PFSK-1 (cell line): Measurements from ENCODE around the gene SORCS1.

ENCODE experiments used
- FOXP2 ChIP-seq: optimal IDR thresholded peaks from 2 replicates; pipeline ENCODE3; 2011; ENCODE audit warnings: borderline replicate concordance, control low read depth, inconsistent platforms; ENCODE audit not compliant: insufficient read depth; ENCODE audit errors: extremely low read length, extremely low read depth
- POLR2AphosphoS5 ChIP-seq: IDR thresholded peaks from 2 replicates; pipeline ENCODE4 v1.6.1; 2012; ENCODE audit warnings: low read depth, mild to moderate bottlenecking, control low read depth, low read length, moderate library complexity
- SIN3A ChIP-seq: IDR thresholded peaks from 2 replicates; pipeline ENCODE4 v1.6.1; 2012; ENCODE audit warnings: mild to moderate bottlenecking, low read length, moderate library complexity, borderline replicate concordance; ENCODE audit not compliant: insufficient read depth
- TAF1 ChIP-seq: IDR thresholded peaks from 2 replicates; pipeline ENCODE4 v1.6.1; 2012; ENCODE audit warnings: low read length, control low read depth, borderline replicate concordance; ENCODE audit not compliant: insufficient read depth
- TF ChIP-seq, protein P1 (sequence below), 2 experiments: IDR thresholded peaks; 2 replicates each; pipeline versions ENCODE4 v1.6.1 to v1.8.0; 2011 to 2012; ENCODE audit warnings: low read depth in 2 of 2, low read length in 2 of 2, control low read depth in 1 of 2, inconsistent platforms in 1 of 2, mild to moderate bottlenecking in 1 of 2, moderate library complexity in 1 of 2; ENCODE audit not compliant: insufficient read depth in 1 of 2

Gene SORCS1

DNA sequence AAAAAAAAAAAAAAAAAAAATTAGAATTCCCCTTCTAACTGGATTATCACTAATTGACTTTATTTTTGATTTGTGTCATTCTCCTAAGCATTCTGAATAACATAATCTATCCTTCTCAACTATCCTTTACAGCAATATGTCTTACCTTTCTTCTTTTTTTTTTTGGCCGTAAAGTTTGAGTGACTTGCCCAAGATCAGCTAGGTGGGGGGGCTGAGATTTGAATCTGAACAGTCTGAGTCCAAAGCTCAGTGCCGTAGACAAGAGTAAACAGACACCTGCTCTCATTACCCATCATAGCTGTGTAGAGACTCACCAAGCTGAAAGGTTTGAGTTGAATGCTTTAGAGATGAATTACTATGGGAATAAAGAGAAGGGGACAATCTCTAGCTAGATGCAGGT is 192.1 kb downstream of the SORCS1 start:
- no peak for TF ChIP-seq POLR2AphosphoS5
- TF ChIP-seq TAF1, result no peak
- TF ChIP-seq, protein P1, sequence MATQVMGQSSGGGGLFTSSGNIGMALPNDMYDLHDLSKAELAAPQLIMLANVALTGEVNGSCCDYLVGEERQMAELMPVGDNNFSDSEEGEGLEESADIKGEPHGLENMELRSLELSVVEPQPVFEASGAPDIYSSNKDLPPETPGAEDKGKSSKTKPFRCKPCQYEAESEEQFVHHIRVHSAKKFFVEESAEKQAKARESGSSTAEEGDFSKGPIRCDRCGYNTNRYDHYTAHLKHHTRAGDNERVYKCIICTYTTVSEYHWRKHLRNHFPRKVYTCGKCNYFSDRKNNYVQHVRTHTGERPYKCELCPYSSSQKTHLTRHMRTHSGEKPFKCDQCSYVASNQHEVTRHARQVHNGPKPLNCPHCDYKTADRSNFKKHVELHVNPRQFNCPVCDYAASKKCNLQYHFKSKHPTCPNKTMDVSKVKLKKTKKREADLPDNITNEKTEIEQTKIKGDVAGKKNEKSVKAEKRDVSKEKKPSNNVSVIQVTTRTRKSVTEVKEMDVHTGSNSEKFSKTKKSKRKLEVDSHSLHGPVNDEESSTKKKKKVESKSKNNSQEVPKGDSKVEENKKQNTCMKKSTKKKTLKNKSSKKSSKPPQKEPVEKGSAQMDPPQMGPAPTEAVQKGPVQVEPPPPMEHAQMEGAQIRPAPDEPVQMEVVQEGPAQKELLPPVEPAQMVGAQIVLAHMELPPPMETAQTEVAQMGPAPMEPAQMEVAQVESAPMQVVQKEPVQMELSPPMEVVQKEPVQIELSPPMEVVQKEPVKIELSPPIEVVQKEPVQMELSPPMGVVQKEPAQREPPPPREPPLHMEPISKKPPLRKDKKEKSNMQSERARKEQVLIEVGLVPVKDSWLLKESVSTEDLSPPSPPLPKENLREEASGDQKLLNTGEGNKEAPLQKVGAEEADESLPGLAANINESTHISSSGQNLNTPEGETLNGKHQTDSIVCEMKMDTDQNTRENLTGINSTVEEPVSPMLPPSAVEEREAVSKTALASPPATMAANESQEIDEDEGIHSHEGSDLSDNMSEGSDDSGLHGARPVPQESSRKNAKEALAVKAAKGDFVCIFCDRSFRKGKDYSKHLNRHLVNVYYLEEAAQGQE (IDR thresholded peaks at IDR 0.05; ENCODE audit: insufficient read depth in 1 of 2, low read depth in 2 of 2, low read length in 2 of 2), result no peak
- TF ChIP-seq SIN3A, result no peak
- no peak for TF ChIP-seq FOXP2

DNA sequence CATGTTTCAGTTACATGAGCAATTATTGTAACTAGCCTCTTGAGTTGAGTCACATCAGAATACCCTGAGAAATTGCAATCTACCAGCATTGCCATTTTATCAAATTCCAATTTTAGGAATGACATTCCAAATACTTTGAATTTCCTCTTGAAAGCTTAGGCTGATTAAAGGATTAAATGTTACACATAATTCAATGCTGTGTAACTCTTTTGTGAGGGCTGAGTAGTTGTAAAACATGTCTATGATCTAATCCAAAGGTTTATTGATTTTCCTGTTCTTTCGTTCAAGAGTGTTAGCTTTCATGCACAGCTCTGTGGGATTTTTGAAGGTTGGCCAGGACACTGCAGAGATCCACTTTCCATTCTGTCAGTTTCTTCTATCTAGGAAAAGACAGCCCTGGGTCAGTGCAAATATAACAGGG is 193.1 kb downstream of the SORCS1 start:
- TF ChIP-seq FOXP2, result no peak
- TF ChIP-seq SIN3A, result no peak
- TF ChIP-seq TAF1, result no peak

DNA sequence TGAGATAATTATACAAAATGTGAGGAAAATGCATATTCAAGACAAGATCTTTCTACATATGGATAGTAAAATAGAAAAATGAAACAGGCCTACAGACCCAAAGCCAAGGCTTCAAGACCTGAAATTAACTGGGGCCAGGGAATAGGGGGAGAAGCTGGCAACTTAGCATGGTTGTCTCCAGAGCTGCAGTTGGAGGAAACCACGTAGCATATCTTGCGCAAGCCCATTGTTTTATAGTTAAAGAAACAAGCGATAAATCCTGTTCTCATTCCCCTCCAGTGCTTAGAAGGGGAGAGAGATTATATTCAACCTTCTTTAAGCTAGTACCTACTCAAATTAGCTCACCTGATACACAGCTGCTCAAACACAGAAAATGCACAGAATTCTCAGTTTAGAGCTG is 197.1 kb downstream of the SORCS1 start:
- TF ChIP-seq, protein P1 (IDR thresholded peaks at IDR 0.05; ENCODE audit: insufficient read depth in 1 of 2, low read depth in 2 of 2, low read length in 2 of 2), result no peak
- TF ChIP-seq POLR2AphosphoS5 (no peak), SIN3A (no peak), TAF1 (no peak), FOXP2 (no peak)

DNA sequence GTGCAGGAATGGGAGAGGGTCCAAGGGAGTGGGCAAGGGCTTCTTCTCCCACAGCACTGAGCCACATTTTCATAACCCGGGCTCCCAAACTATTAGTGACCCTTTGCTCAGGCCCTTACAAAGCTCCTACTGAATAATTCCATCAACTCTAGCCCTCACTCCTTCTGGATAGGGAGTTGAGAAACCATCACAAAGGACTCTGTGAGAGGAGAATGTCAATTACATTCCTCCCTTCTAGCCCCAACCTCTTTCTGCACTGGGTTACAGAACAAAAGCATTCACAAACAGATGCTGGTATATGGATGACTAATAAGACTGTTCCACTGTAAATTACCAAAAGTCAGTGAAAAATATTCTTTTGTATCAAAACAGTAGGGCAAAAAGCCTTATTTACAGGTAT is 203.7 kb downstream of the SORCS1 start:
- TF ChIP-seq FOXP2 (no peak), SIN3A (no peak), TAF1 (no peak), POLR2AphosphoS5 (no peak)
- TF ChIP-seq, protein P1 (IDR thresholded peaks at IDR 0.05; ENCODE audit: insufficient read depth in 1 of 2, low read depth in 2 of 2, low read length in 2 of 2), result no peak

DNA sequence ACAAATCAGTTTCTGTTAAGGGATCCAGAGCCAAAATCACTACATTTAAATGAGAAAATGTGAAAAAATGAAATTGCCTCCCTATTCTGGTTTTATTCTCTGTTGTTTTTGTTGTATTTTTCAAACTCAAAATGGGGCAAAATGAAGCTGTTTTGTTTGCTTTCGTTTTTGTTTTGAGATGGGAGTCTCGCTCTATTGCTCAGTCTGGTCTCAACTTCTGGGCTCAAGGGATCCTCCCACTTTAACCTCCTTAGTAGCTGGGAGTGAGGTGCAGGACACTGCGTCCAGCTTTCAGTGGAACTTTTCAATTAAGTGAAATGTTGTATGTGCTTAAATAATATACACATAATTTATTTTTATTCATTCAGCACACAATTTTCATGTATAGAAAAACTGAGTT is 205.0 kb downstream of the SORCS1 start:
- TF ChIP-seq POLR2AphosphoS5, result no peak
- TF ChIP-seq FOXP2, result no peak

DNA sequence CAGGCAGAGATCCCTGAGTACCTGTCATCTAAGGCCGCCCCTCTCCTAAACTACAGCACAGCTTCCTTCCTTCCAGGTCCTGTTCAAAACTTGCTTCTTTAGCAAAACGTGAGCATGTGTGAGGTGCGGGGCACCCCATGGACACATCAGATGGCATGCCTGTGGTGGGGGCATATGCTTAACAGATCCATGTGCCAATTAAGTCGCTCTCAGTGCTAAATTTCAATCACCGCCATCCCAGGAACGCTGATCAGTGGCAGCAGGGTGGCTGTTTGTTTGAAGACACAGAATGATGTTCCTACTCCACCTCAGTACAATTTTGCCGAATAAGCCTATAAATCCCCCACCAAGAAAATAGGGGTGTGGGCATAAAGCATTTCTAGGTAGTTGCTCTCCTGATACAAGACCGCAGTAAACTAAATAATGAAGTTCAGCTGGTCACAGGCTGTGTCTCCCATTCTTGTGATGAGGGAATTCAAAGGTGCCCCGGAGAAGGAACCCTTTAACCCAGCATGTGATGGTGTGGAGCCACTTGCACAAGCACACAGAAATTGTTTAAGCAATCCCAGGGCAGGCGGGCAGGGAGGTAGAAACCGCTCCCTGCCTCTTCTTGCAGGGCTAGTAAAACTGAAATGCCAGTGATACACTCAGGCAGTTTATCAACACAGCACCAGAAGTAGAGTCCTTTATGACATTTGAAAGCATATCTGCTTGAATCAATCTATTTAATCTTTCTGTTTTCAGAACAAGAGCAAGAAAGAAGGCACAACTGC is 205.7 kb downstream of the SORCS1 start:
- no peak for TF ChIP-seq TAF1
- TF ChIP-seq POLR2AphosphoS5, result no peak
- TF ChIP-seq, protein P1 (IDR thresholded peaks at IDR 0.05; ENCODE audit: insufficient read depth in 1 of 2, low read depth in 2 of 2, low read length in 2 of 2), result no peak
- no peak for TF ChIP-seq SIN3A
- no peak for TF ChIP-seq FOXP2
